Measurements from ENCODE around the gene SIPA1L3. TPM values are rescaled to one million over a fixed set of nuclear protein-coding genes. Genes with fewer than 3 reads are reported as not detected.

SIPA1L3 gene
- total and polyA plus RNA-seq, 8 donors: 2.9 to 211 (median 24.3) TPM

DNA sequence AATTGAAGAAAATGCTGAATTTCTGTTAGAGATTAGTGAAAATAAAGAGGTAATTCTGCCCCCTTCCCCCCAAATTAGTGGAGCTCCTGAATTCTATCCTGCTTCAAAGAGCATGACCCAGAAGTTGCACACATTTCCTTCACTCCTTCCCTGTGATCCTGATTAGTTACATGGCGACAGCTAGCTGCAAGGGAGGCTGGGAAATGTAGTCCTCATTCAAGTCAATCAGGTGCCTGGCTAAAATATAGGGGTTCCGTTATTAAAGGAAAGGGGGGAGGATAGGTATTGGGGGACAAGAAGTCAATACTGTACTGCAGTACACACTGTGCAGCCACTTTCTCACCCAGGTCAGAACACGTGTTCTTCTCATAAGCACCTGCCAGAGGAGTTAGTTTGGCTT, 65.8 kb downstream of the SIPA1L3 start:
- TF ChIP-seq EP300 (IDR thresholded peaks at IDR 0.05): no peak
- TF ChIP-seq POLR2A (IDR thresholded peaks at IDR 0.05): no peak
- TF ChIP-seq, protein P1, sequence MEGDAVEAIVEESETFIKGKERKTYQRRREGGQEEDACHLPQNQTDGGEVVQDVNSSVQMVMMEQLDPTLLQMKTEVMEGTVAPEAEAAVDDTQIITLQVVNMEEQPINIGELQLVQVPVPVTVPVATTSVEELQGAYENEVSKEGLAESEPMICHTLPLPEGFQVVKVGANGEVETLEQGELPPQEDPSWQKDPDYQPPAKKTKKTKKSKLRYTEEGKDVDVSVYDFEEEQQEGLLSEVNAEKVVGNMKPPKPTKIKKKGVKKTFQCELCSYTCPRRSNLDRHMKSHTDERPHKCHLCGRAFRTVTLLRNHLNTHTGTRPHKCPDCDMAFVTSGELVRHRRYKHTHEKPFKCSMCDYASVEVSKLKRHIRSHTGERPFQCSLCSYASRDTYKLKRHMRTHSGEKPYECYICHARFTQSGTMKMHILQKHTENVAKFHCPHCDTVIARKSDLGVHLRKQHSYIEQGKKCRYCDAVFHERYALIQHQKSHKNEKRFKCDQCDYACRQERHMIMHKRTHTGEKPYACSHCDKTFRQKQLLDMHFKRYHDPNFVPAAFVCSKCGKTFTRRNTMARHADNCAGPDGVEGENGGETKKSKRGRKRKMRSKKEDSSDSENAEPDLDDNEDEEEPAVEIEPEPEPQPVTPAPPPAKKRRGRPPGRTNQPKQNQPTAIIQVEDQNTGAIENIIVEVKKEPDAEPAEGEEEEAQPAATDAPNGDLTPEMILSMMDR (IDR thresholded peaks at IDR 0.05): no peak
- TF ChIP-seq POLR2AphosphoS5 (IDR thresholded peaks at IDR 0.05): no peak
- H3K27me3 ChIP-seq: no peaks in the 10 kb centered on the region
- WGBS, 5 donors: 95 to 100% (median 96%) methylated on average over 3 of the region's 3 CpGs
- H3K36me3 ChIP-seq: peaks cover 0 to 15% (median 4%) of the 10 kb centered on the region in 4 donors
- H3K4me1 ChIP-seq: peaks cover 0 to 5% (median 0%) of the 10 kb centered on the region in 4 donors
- DNase-seq: no peak
- H3K27ac ChIP-seq: no peak overlapping the region
- intact Hi-C loops (cut with DNase I; ENCODE audit: low total_unique reads): no loop called here
- peaks cover 0 to 18% (median 12%) of the 10 kb centered on the region in 4 donors for H3K9me3 ChIP-seq
- no peak overlapping the region for H3K4me3 ChIP-seq

DNA sequence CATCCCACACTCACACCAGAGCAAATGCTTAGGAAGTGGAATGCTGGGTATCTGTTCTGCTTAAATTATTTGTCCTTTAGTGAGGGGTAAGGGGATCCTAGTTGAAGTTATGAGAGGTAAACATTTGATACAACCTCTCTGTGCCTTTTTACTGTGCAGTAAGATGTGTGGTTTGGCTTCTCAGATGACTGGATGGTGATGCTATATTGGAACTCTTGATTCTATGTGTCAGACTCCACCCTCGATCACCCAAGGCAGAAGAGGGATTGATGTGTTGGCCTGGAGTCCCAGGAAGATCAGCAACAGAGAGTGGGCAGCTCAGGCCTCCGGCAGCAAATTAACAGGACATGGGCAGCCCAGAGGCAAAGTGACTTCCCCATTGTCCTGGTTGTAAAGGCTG, 66.7 kb downstream of the SIPA1L3 start:
- Histone ChIP-seq H3K27me3 (no peaks in the 10 kb centered on the region), H3K4me1 (peaks cover 0 to 5% (median 0%) of the 10 kb centered on the region in 4 donors), H3K4me3 (no peak overlapping the region), H3K9me3 (peaks cover 0 to 18% (median 12%) of the 10 kb centered on the region in 4 donors), H3K36me3 (peaks cover 0 to 15% (median 4%) of the 10 kb centered on the region in 4 donors), H3K27ac (no peak overlapping the region)
- no peak for TF ChIP-seq POLR2A (IDR thresholded peaks at IDR 0.05)
- TF ChIP-seq EP300 (IDR thresholded peaks at IDR 0.05): no peak
- TF ChIP-seq, protein P1 (IDR thresholded peaks at IDR 0.05): no peak
- TF ChIP-seq POLR2AphosphoS5 (IDR thresholded peaks at IDR 0.05): no peak
- 85 to 97% (median 88%) methylated on average over 2 of the region's 2 CpGs for WGBS, 5 donors
- DNase-seq: no peak
- intact Hi-C loops (cut with DNase I; ENCODE audit: low total_unique reads): no loop called here

DNA sequence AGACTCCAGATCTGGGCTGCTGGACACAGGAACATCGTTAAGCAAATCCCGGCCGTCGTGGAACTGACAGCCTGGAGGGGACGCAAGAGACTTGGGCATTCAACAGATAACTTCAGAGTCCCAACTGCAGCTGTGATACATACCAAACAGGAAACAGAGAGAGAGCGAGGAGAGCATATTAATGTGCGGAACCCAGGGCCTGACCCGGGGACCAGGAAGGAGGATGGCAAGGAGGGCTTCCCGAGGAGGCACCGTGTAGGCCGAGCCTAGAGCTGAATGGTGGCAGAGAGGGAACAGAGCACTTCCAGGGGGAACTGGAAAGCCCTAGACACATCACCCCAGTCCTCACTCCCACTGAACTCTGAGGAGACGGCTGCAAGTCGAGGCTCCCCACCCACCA, 68.1 kb downstream of the SIPA1L3 start:
- peaks cover 0 to 15% (median 4%) of the 10 kb centered on the region in 4 donors for H3K36me3 ChIP-seq
- no peak overlapping the region for H3K4me3 ChIP-seq
- no peaks in the 10 kb centered on the region for H3K27me3 ChIP-seq
- TF ChIP-seq EP300 (IDR thresholded peaks at IDR 0.05) (no peak), POLR2A (IDR thresholded peaks at IDR 0.05) (no peak), POLR2AphosphoS5 (IDR thresholded peaks at IDR 0.05) (no peak)
- TF ChIP-seq, protein P1 (IDR thresholded peaks at IDR 0.05): no peak
- H3K9me3 ChIP-seq: peaks cover 0 to 16% (median 11%) of the 10 kb centered on the region in 4 donors
- 91 to 95% (median 93%) methylated on average over 13 of the region's 13 CpGs for WGBS, 5 donors
- DNase-seq: no peak
- peaks cover 0 to 11% (median 6%) of the 10 kb centered on the region in 4 donors for H3K4me1 ChIP-seq
- H3K27ac ChIP-seq: no peak overlapping the region
- intact Hi-C loops (cut with DNase I; ENCODE audit: low total_unique reads): no loop called here

DNA sequence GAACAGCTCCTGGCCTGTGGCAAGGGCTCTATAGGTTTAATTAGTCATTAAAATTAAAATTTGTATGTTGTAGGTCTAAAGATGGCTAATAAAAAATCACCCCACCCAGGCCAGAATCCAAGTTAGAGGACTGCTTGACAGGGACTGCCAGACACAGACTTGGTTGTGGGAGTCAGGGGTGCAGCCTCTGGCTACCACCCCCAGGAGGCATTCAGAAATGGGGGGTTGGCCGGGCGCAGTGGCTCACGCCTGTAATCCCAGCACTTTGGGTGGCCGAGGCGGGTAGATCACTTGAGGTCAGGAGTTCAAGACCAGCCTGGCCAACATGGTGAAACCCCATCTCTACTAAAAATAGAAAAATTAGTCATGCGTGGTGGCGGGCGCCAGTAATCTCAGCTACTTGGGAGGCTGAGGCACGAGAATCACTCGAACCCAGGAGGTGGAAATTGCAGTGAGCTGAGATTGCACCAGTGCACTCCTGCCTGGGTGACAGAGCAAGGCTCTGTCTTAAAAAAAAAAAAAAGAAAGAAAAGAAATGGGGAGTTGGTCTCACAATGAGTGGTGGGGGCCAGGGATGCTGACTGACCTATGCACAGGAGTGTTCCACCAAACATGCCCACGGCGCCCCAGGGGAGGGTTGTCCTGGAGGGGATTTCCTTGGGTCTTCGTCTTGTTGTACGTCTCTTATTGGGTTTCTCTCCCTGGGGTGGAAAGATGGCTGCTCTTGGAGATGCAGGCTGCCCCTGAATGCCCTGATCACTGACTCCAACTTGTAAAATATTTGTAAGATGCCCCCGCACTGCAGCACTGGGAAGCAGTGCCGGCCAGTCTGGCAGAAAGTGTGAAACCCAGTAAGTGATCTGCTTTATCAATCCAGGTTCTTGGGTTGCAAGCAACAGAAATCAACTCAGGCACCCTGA, 68.8 kb downstream of the SIPA1L3 start:
- Histone ChIP-seq H3K27me3 (no peaks in the 10 kb centered on the region), H3K27ac (no peak overlapping the region), H3K9me3 (peaks cover 0 to 8% (median 3%) of the 10 kb centered on the region in 4 donors), H3K4me1 (peaks cover 4 to 19% (median 10%) of the 10 kb centered on the region in 4 donors), H3K36me3 (peaks cover 0 to 8% (median under 1%) of the 10 kb centered on the region in 4 donors), H3K4me3 (no peak overlapping the region)
- TF ChIP-seq POLR2AphosphoS5 (IDR thresholded peaks at IDR 0.05) (no peak), POLR2A (IDR thresholded peaks at IDR 0.05) (no peak), EP300 (IDR thresholded peaks at IDR 0.05) (no peak)
- TF ChIP-seq, protein P1 (IDR thresholded peaks at IDR 0.05): no peak
- intact Hi-C loops (cut with DNase I; ENCODE audit: low total_unique reads): no loop called here
- WGBS, 5 donors: 93 to 97% (median 96%) methylated on average over 16 of the region's 16 CpGs
- DNase-seq: no peak
